ENCODE results near the gene ATG9B. TPM values are rescaled to one million over a fixed set of nuclear protein-coding genes. Genes with fewer than 3 reads are reported as not detected.

The ATG9B gene
- total and polyA plus RNA-seq, 9 of the 15 experiments (the other 6 are each of a cell fraction or from before 2014, with no cell fraction given): 0.29 to 8.0 (median 2.1) TPM

DNA sequence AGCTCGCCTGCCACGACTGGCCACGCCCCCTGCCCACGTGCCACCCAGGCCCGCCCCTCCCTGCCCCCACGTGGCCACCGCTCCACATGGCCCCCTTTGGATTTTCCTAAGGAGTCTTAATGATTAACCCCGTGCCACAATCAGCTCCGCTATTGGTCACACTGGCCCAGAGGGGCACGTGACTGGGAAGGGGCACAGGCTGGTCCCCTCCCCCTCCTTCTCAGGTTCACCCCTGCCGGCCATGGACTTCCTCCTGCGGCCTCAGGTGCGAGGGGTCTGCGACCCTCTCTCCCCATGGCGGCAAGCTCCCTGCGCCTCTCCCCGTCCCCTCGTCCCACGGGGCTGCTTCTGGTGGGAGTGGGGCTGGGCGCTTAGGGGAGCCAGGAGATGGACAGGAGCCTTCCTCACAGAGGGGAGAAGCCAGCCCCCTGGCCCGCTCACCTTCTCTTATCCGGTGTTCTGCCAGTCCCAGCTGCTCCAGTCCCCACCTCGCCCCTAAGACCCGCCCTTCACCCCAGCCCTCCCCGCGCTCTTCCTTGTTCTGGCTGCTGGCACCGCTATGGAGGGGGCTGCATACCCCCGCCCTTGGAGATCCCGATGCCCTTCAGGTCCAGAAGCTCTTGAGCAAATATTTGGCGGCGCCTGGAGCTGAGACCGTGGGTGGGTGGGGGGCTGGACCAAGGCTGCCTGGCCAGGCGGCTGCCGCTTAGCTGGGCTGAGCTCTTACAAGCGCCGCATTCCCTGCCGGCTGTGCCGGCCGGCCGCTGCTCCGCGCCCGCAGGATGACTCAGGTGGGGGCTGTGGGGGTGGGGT lies 38.3 kb upstream of the ATG9B start (continued):
- TF ChIP-seq ZBTB12 (CRISPR knock-in tag; IDR thresholded peaks at IDR 0.05) (no peak), ZNF830 (CRISPR knock-in tag; IDR thresholded peaks at IDR 0.05) (no peak), CSDE1 (IDR thresholded peaks at IDR 0.05) (no peak), TCF3 (CRISPR knock-in tag; IDR thresholded peaks at IDR 0.05) (no peak), NCOA2 (IDR thresholded peaks at IDR 0.05; ENCODE audit: partially characterized antibody in 2 of 2) (no peak), ZNF217 (CRISPR knock-in tag; IDR thresholded peaks at IDR 0.05) (no peak), TAF9B (IDR thresholded peaks at IDR 0.05; ENCODE audit: partially characterized antibody) (no peak), BHLHE40 (IDR thresholded peaks at IDR 0.05; ENCODE audit: low read length) (peak; percentile 87), SMARCA5 (IDR thresholded peaks at IDR 0.05) (peak; percentile 20; the same call in 1 of the 2 replicates), XRCC4 (IDR thresholded peaks at IDR 0.05; ENCODE audit: extremely low read depth, insufficient read depth, insufficient read length) (no peak), SREBF2 (CRISPR knock-in tag; IDR thresholded peaks at IDR 0.05) (peak; percentile 98), TSC22D4 (tag; IDR thresholded peaks at IDR 0.05) (no peak), ARID1B (IDR thresholded peaks at IDR 0.05) (no peak), CBFA2T2 (conservative IDR thresholded peaks at IDR 0.05) (peak; percentile 75), ZNF79 (CRISPR knock-in tag; IDR thresholded peaks at IDR 0.05; ENCODE audit: low read depth) (no peak), RCOR1 (IDR thresholded peaks at IDR 0.05; ENCODE audit: borderline replicate concordance in 1 of 2, low read depth in 2 of 2, low read length in 2 of 2) (0 out of 4 replicates have a peak, but pooled peaks of 1 of the 2 experiments have one; percentile 1), NUFIP1 (IDR thresholded peaks at IDR 0.05; ENCODE audit: partially characterized antibody) (no peak), NCOA1 (IDR thresholded peaks at IDR 0.05; ENCODE audit: low read depth) (no peak)
- TF ChIP-seq, protein P1, sequence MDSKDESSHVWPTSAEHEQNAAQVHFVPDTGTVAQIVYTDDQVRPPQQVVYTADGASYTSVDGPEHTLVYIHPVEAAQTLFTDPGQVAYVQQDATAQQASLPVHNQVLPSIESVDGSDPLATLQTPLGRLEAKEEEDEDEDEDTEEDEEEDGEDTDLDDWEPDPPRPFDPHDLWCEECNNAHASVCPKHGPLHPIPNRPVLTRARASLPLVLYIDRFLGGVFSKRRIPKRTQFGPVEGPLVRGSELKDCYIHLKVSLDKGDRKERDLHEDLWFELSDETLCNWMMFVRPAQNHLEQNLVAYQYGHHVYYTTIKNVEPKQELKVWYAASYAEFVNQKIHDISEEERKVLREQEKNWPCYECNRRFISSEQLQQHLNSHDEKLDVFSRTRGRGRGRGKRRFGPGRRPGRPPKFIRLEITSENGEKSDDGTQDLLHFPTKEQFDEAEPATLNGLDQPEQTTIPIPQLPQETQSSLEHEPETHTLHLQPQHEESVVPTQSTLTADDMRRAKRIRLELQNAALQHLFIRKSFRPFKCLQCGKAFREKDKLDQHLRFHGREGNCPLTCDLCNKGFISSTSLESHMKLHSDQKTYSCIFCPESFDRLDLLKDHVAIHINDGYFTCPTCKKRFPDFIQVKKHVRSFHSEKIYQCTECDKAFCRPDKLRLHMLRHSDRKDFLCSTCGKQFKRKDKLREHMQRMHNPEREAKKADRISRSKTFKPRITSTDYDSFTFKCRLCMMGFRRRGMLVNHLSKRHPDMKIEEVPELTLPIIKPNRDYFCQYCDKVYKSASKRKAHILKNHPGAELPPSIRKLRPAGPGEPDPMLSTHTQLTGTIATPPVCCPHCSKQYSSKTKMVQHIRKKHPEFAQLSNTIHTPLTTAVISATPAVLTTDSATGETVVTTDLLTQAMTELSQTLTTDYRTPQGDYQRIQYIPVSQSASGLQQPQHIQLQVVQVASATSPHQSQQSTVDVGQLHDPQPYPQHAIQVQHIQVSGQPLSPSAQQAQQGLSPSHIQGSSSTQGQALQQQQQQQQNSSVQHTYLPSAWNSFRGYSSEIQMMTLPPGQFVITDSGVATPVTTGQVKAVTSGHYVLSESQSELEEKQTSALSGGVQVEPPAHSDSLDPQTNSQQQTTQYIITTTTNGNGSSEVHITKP (IDR thresholded peaks at IDR 0.05; ENCODE audit: partially characterized antibody): peak; percentile 1
- TF ChIP-seq, protein P2, sequence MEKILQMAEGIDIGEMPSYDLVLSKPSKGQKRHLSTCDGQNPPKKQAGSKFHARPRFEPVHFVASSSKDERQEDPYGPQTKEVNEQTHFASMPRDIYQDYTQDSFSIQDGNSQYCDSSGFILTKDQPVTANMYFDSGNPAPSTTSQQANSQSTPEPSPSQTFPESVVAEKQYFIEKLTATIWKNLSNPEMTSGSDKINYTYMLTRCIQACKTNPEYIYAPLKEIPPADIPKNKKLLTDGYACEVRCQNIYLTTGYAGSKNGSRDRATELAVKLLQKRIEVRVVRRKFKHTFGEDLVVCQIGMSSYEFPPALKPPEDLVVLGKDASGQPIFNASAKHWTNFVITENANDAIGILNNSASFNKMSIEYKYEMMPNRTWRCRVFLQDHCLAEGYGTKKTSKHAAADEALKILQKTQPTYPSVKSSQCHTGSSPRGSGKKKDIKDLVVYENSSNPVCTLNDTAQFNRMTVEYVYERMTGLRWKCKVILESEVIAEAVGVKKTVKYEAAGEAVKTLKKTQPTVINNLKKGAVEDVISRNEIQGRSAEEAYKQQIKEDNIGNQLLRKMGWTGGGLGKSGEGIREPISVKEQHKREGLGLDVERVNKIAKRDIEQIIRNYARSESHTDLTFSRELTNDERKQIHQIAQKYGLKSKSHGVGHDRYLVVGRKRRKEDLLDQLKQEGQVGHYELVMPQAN (IDR thresholded peaks at IDR 0.05; ENCODE audit: borderline replicate concordance): peak; percentile 99
